H7 (cell line): ENCODE results near the gene TRAF1. TPM values are rescaled to one million over a fixed set of nuclear protein-coding genes. Genes with fewer than 3 reads are reported as not detected.

Experiments used
- DNase-seq: peaks from one replicate; pipeline ENCODE4 v3.0.0; 2012
- H3K27me3 ChIP-seq: 2 replicates; pipeline ENCODE4 v1.6.0; 2011; ENCODE audit warnings: mild to moderate bottlenecking, low read length; ENCODE audit not compliant: control insufficient read depth, insufficient read depth
- H3K36me3 ChIP-seq: replicated peaks from 2 replicates; pipeline ENCODE4 v1.5.1; 2011; ENCODE audit warnings: low read length; ENCODE audit not compliant: control insufficient read depth, insufficient read depth
- H3K4me3 ChIP-seq: 2 replicates; pipeline ENCODE4 v1.5.1; 2011; ENCODE audit warnings: low read depth, mild to moderate bottlenecking, control low read depth, low read length, moderate library complexity; ENCODE audit not compliant: insufficient read depth
- total RNA-seq: library from RNA; depleted of rRNA; stranded (reverse); fragments of >200 nt; shearing (Covaris generic); gene quantifications from 2 replicates; pipeline ENCODE4 v1.2.3, GENCODE V29; 2014

TRAF1 gene
- total RNA-seq, 1 experiment from 2014 or later: 0.97 TPM

GRCh38 chr9:120882935-120883607, 43.5 kb downstream of the TRAF1 start:
- DNase-seq: no peak
- H3K4me3 ChIP-seq: no peak overlapping the region
- no peaks in the 10 kb centered on the region for H3K36me3 ChIP-seq
- H3K27me3 ChIP-seq: peaks cover 3% of the 10 kb centered on the region; the same call in 1 of the 2 replicates

- no peak for DNase-seq
- Histone ChIP-seq H3K4me3 (no peak overlapping the region), H3K27me3 (peaks cover 3% of the 10 kb centered on the region; the same call in 1 of the 2 replicates), H3K36me3 (no peaks in the 10 kb centered on the region)
Observed at GRCh38 chr9:120879446-120879845, 47.1 kb downstream of the TRAF1 start.

DNA sequence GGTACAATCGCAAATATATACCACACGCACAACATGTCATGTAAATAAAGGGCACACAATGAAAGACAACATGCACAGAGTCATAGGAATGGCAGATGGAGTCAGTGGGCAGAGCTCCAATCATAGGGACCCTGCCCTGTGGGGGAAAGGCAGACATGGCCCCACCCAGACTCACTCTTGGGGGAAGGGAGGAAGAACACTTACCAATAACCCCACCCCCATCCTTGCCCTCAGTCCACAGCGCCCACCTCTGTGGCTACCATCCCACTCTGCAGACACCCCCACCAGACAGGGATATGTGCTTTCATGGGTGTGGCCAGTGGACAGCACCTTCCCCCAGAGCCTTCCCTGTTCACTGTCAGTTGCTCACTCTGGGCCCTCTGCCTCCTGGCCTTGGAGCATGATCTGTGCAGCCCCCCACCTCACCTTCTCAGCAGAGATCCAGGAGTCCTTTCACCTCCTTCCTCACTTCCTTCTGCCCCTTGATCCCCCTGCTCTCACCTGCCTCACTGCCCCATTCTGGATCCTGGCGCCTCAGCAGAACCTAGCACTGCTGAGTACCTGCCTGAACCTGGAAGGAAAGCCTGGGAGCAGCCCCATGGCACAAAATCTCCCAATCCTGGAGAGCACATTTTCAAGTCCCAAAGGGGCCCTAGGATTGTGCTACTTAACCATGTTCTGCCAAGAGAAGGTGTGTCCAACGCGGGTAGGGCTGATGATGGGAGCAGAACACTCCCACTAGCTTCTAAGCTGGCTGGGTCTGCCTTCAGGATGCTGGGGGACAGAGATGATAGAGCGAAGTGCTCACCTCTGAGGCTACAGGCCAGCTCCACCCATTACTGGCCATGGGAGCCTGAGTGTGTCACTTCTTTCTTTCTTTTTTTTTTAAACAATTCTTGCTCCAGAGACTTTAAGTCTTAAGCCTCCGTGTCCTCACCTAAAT, 48.1 kb downstream of the TRAF1 start:
- H3K4me3 ChIP-seq: no peak overlapping the region
- no peak for DNase-seq
- H3K36me3 ChIP-seq: no peaks in the 10 kb centered on the region
- peaks cover 3% of the 10 kb centered on the region; the same call in 1 of the 2 replicates for H3K27me3 ChIP-seq

GRCh38 chr9:120877276-120878034, 49.1 kb downstream of the TRAF1 start:
- Histone ChIP-seq H3K4me3 (peak overlapping the region; percentile 74), H3K36me3 (no peaks in the 10 kb centered on the region), H3K27me3 (peaks cover 3% of the 10 kb centered on the region; the same call in 1 of the 2 replicates)
- peak; percentile 90 for DNase-seq

GRCh38 chr9:120876842-120877240, 49.8 kb downstream of the TRAF1 start, which contains the start of gene PHF19:
TSS of gene PHF19 (minus strand) at chr9:120877188. CDS start at chr9:120874741, 2,447 bp downstream.
- no peak for DNase-seq
- peak within 1 kb of the TSS; percentile 74 for H3K4me3 ChIP-seq
- H3K36me3 ChIP-seq: peaks cover 4% of the 10 kb centered on the region
- peaks cover 3% of the 10 kb centered on the region; the same call in 1 of the 2 replicates for H3K27me3 ChIP-seq

DNA sequence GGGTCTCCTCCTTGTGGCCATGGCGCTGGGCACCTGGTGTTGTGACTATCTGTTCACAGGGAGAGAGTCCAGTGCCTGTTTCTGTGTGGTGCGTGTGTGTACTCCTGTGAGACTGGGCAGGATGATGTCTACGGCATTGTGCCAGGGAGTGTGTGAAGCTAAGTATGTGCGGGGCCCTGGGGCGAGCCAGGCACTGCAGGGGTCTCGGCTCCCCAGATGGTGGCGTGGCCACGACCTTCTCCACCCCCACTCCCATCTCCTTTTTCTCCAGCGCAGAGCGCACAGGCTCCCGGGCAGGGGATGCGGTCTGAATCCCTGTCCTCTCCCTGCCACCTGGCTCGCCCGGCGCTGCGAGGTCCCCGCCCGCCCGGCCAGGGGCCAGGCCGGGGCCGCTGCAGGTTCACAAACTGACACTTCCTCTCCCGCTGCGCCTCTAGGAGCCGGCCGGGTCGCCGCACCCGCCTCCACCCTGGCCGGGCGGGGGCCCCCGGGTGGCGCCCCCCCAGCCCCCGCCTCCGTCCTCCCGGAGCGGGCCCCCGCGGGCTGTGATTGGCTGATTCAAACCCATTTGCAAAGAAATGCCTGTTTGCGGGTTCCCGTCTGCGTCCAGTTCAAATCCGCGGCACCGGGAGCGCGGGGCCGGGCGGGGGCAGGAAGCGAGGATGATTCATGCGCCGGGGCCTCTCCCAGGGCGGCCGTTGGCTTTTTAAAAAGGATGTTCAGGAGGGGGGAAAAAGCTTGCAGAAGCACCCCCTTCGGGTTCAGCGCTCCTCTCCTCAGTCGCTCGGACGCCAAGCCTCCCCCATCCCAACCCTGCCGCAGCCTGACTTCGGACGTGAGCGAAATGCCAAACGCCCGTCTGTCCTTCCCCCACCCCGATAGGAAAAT, 50.4 kb downstream of the TRAF1 start:
- Histone ChIP-seq H3K27me3 (peaks cover 3% of the 10 kb centered on the region; the same call in 1 of the 2 replicates), H3K36me3 (peaks cover 6% of the 10 kb centered on the region), H3K4me3 (peak overlapping the region; percentile 74)
- DNase-seq: peak; percentile 90

- peaks cover 6% of the 10 kb centered on the region for H3K36me3 ChIP-seq
- H3K27me3 ChIP-seq: peaks cover 3% of the 10 kb centered on the region; the same call in 1 of the 2 replicates
- H3K4me3 ChIP-seq: peak overlapping the region; percentile 74
- peak; percentile 73 for DNase-seq
Observed at GRCh38 chr9:120875643-120875953, 51.0 kb downstream of the TRAF1 start.

DNA sequence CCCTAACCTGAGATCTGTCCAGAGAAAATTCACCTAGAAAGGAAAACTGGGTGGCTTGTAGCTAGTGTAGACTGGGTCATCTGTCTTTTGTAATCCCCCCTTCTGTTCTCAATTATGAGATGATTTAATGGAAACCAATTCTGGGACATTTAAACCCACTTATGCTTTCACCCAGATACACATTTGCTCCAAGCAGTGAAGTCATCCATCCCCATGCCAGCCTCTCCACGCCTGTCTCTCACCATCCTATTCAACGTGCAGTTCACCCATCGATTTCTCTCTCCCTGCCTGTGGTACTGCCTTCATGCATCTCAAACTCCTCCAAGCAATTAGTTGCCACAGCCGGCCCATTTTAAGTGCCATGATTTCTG, 51.4 kb downstream of the TRAF1 start:
- Histone ChIP-seq H3K27me3 (peaks cover 3% of the 10 kb centered on the region; the same call in 1 of the 2 replicates), H3K4me3 (no peak overlapping the region), H3K36me3 (peaks cover 6% of the 10 kb centered on the region)
- no peak for DNase-seq

GRCh38 chr9:120874226-120875194, 52.1 kb downstream of the TRAF1 start:
- Histone ChIP-seq H3K27me3 (peaks cover 3% of the 10 kb centered on the region; the same call in 1 of the 2 replicates), H3K36me3 (peaks cover 6% of the 10 kb centered on the region), H3K4me3 (no peak overlapping the region)
- DNase-seq: no peak

- peak; percentile 90 for DNase-seq
- H3K4me3 ChIP-seq: no peak overlapping the region
- peaks cover 3% of the 10 kb centered on the region; the same call in 1 of the 2 replicates for H3K27me3 ChIP-seq
- H3K36me3 ChIP-seq: peaks cover 6% of the 10 kb centered on the region
Observed at GRCh38 chr9:120873512-120873911, 53.1 kb downstream of the TRAF1 start.

GRCh38 chr9:120872791-120873502, 53.6 kb downstream of the TRAF1 start:
- Histone ChIP-seq H3K36me3 (peaks cover 6% of the 10 kb centered on the region), H3K4me3 (no peak overlapping the region), H3K27me3 (no peaks in the 10 kb centered on the region)
- DNase-seq: no peak

DNA sequence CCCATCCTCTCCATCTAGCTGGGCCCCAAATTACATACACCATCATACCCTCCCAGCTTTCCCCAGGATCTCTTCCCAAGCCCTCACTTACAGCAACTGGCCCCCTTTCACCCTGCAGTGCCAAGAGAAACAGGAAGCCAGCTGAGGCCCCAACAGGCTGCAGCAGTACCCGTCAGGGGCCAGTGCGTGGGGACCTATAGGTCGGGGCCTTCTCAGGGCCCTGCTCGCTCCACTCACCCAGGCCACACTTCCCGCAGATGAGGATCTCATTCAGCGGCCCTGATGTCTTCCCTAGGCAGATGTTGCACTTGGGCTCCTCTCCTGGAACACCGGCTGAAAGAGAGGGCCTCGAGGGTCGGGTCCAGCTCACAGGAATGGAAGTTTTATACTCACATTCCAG, 56.4 kb downstream of the TRAF1 start:
- DNase-seq: peak; percentile 18
- H3K27me3 ChIP-seq: no peaks in the 10 kb centered on the region
- peaks cover 9% of the 10 kb centered on the region for H3K36me3 ChIP-seq
- H3K4me3 ChIP-seq: no peak overlapping the region
